Osteoblast (primary cell): ENCODE results near the gene GJD3. TPM values are rescaled to one million over a fixed set of nuclear protein-coding genes. Genes with fewer than 3 reads are reported as not detected.
A peak's percentile ranks its signal among the peaks of the same experiment; 100 is the strongest.
"Not testable (repeated sequence)": the region's sequence is repeated elsewhere in the genome, so short reads cannot be mapped to it uniquely, and the experiment has no call there.

Experiments used
- DNase-seq: peaks from one replicate; pipeline ENCODE4 v3.0.0; 2011; ENCODE audit warnings: low spot score, mixed read lengths; ENCODE audit not compliant: insufficient read length; ENCODE audit errors: missing footprints
- H2AFZ ChIP-seq: 2 replicates; pipeline ENCODE4 v1.6.0; 2011; ENCODE audit warnings: mild to moderate bottlenecking, low read length
- H3K27ac ChIP-seq: 2 replicates; pipeline ENCODE4 v1.5.1; 2011; ENCODE audit warnings: mild to moderate bottlenecking, low read depth, low read length, moderate library complexity
- H3K27me3 ChIP-seq: 2 replicates; pipeline ENCODE4 v1.6.0; 2012; ENCODE audit warnings: mild to moderate bottlenecking, control low read depth, inconsistent platforms, low read length, moderate library complexity; ENCODE audit not compliant: insufficient read depth
- H3K36me3 ChIP-seq: 2 replicates; pipeline ENCODE4 v1.5.1; 2011; ENCODE audit warnings: mild to moderate bottlenecking, low read length, control low read depth, moderate library complexity; ENCODE audit not compliant: insufficient read depth
- H3K4me1 ChIP-seq: 2 replicates; pipeline ENCODE4 v1.5.1; 2011; ENCODE audit warnings: mild to moderate bottlenecking, low read length, control low read depth, moderate library complexity; ENCODE audit not compliant: insufficient read depth
- H3K4me2 ChIP-seq: 2 replicates; pipeline ENCODE4 v1.6.0; 2011; ENCODE audit warnings: mild to moderate bottlenecking, low read length; ENCODE audit not compliant: insufficient read depth
- H3K4me3 ChIP-seq: fragments of 200-600 bp; sonication (generic); 3 replicates; pipeline ENCODE4 v1.5.1; 2012; ENCODE audit warnings: mild to moderate bottlenecking, low read length, inconsistent platforms; ENCODE audit not compliant: insufficient read depth
- H3K79me2 ChIP-seq: 2 replicates; pipeline ENCODE4 v1.6.0; 2012; ENCODE audit warnings: mild to moderate bottlenecking, low read length, control low read depth, inconsistent platforms; ENCODE audit not compliant: insufficient read depth
- H3K9me3 ChIP-seq: 2 replicates; pipeline ENCODE4 v1.5.1; 2011; ENCODE audit warnings: low read depth, low read length, control low read depth
- H4K20me1 ChIP-seq: 2 replicates; pipeline ENCODE4 v1.6.0; 2012; ENCODE audit warnings: mild to moderate bottlenecking, low read length, control low read depth; ENCODE audit not compliant: insufficient read depth
- CTCF ChIP-seq: IDR thresholded peaks from 2 replicates; pipeline ENCODE4 v1.5.1; 2011; ENCODE audit warnings: mild to moderate bottlenecking, low read depth, low read length, moderate library complexity; ENCODE audit errors: extremely low read depth
- total RNA-seq: library from RNA; depleted of rRNA; stranded (reverse); fragments of >200 nt; gene quantifications from 2 replicates; pipeline ENCODE4 v1.2.3, GENCODE V29; 2012

The GJD3 gene
- total RNA-seq, 1 donor = 1.8 TPM

- Histone ChIP-seq H3K4me2 (no peak overlapping the region), H4K20me1 (no peaks in the 10 kb centered on the region), H3K4me1 (peaks cover 5% of the 10 kb centered on the region), H3K27ac (no peak overlapping the region), H3K27me3 (no peaks in the 10 kb centered on the region), H3K79me2 (peaks cover 42% of the 10 kb centered on the region), H3K4me3 (no peak overlapping the region), H3K9me3 (no peaks in the 10 kb centered on the region), H2AFZ (peak overlapping the region; percentile 74), H3K36me3 (peaks cover 38% of the 10 kb centered on the region)
- DNase-seq = no peak
- TF ChIP-seq CTCF = no peak
Measured at GRCh38 chr17:40410082-40410481, 45.5 kb upstream of the GJD3 start.

GRCh38 chr17:40409540-40409939 is 45.0 kb upstream of the GJD3 start:
- not testable (repeated sequence) for H2AFZ ChIP-seq, H3K4me2 ChIP-seq, H3K27ac ChIP-seq, H3K4me1 ChIP-seq, H3K9me3 ChIP-seq, DNase-seq, H3K4me3 ChIP-seq, H4K20me1 ChIP-seq, H3K27me3 ChIP-seq
- H3K36me3 ChIP-seq = peaks cover 38% of the 10 kb centered on the region
- peaks cover 42% of the 10 kb centered on the region for H3K79me2 ChIP-seq

GRCh38 chr17:40407460-40407859 is 42.9 kb upstream of the GJD3 start:
- no peak overlapping the region for H2AFZ ChIP-seq
- no peak for DNase-seq

GRCh38 chr17:40404003-40404402 is 39.5 kb upstream of the GJD3 start:
- Histone ChIP-seq H2AFZ (peak overlapping the region; percentile 58), H3K27me3 (no peaks in the 10 kb centered on the region), H4K20me1 (no peaks in the 10 kb centered on the region), H3K4me3 (no peak overlapping the region), H3K79me2 (peaks cover 6% of the 10 kb centered on the region), H3K4me1 (no peaks in the 10 kb centered on the region), H3K9me3 (no peaks in the 10 kb centered on the region), H3K4me2 (no peak overlapping the region), H3K27ac (no peak overlapping the region), H3K36me3 (peaks cover 56% of the 10 kb centered on the region)
- DNase-seq = no peak
- TF ChIP-seq CTCF = no peak

More at GRCh38 chr17:40407460-40407859, 42.9 kb upstream of the GJD3 start:
- TF ChIP-seq CTCF = no peak
- no peak overlapping the region for H3K27ac ChIP-seq
- peaks cover 28% of the 10 kb centered on the region for H3K79me2 ChIP-seq
- no peaks in the 10 kb centered on the region for H3K27me3 ChIP-seq
- H3K4me1 ChIP-seq = no peaks in the 10 kb centered on the region
- H3K9me3 ChIP-seq = no peaks in the 10 kb centered on the region
- no peak overlapping the region for H3K4me3 ChIP-seq
- peaks cover 50% of the 10 kb centered on the region for H3K36me3 ChIP-seq
- H3K4me2 ChIP-seq = no peak overlapping the region
- no peaks in the 10 kb centered on the region for H4K20me1 ChIP-seq
